Stimulated activated CD4-positive, alpha-beta T cell treated with anti-CD3 and anti-CD28 coated beads, Interleukin-4, amount 100 ng/mL, for 4 hours (primary cell): ENCODE results near the gene DCST2.

Source experiments
- DNase-seq, 2 experiments: peaks; one replicate each; pipeline ENCODE4 v3.0.0-alpha.2; 2020

DCST2 gene

GRCh38 chr1:155008015-155008941, 25.3 kb downstream of the DCST2 start:
- peak; percentile 78 for DNase-seq

DNA sequence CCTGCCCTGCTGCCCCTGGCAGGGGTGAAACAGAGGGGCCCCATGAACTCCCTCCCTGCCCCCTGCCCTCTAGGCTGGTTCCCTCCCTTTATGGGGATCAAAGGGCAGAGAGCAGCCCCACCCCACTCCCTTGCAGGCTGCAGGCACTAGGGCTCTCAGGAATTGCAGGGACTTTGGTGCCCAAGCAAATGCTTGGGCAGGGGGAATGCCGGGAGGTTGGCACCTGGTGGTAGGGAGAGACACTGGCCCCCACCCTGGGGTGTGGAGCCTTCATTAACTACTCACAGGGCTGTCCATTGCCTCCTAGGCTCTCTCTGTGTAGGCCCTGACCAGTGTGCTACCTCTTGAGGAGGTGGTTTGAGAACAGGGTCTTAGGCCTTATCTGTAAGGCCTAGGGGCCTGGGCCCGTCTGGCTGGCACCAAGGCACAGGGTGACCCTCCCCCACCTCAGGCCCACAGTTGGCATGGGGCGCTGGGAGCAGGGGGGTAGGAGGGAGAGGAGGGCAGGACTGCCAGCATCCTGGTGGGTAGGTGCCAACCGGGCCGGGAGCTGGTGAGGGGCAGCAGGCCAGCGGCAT, 26.2 kb downstream of the DCST2 start:
- DNase-seq = no peak

GRCh38 chr1:155006601-155007101, 26.9 kb downstream of the DCST2 start:
- DNase-seq = no peak

GRCh38 chr1:155005076-155006011, 28.2 kb downstream of the DCST2 start:
- DNase-seq = no peak

GRCh38 chr1:155004352-155005075, 29.1 kb downstream of the DCST2 start:
- DNase-seq = no peak

GRCh38 chr1:155003766-155004351, 29.7 kb downstream of the DCST2 start:
- DNase-seq = no peak

- no peak for DNase-seq
Measured at GRCh38 chr1:155003227-155003765, 30.3 kb downstream of the DCST2 start.

DNA sequence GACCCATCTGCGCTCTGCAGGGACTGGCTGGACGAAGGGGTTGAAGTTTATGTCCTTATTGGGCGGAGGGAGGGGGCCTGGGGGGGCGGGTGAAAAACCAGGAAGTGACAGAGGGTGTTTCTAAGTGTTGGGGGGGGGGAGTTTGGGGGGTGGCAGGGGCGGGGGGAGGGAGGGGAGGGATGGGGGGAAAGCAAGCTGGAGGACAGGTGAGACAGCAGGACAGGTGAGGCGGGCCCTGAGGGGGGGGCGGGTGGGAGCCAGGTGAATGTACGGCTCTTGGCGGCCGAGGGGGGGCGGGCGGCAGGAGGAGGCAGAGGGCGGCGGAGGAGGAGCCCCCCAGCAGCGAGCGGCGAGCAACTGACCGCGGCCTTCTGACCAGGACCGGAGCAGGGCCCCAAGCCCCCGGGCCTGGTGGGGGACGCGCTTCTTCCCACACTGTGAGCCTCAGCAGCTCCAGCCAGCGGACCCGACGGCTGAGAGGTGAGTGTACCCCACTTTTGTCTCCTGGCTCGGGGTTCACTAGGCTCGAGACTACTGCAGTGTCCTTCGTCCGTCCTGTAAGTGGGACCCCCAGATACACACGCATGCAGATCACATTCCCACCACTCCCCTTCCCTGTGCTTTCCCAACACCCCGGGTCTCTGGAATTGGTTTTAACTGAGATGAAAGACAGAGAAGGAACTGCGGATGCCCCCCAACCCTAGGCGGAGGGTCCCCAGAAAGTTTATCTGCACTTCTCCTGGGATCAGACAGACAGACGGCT, 30.9 kb downstream of the DCST2 start, which contains the start of gene ZBTB7B:
Gene ZBTB7B (plus strand): TSS at position 339 of the 763 bp plus-strand sequence. CDS start 11,859 bp downstream, outside the sequence.
- no peak for DNase-seq

DNA sequence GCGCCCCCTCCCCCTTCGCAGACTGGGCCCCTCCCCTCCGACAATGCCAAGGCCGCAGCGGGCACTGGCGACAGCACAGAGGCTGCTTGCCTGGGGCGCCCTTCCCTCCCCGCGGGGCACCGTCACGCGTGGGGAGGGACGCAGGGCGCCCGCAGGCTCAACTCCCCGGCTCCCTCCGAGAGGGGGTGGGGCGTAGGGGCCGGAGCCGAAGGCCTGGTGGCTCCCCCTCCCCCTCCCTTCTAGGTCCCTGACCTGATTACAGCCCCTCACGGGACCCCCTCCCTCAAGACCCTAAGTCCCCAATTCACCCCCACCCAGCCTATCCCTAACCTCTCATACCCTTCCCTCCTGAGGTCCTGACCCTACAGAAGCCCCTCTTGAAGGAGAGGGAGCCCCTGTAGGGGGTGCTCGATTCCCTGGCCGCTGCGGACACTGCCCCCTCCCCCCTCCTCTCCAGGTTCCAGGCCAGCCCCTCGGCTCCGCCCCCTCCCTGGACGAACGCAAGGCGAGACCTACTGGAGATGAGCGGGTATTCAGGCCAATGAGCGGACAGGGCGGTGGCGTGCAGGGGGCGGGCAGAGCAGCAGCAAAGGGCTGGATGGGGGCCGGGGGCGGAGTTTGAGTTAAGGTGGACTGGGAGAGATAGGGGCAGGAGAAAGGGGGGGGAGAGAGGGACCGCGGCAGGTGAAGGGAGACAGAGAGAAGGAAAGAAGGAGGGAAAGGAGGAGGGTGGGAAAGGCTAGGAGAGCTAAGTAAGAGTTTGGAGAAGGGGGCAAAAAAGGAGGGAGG, 31.7 kb downstream of the DCST2 start:
- DNase-seq = peak; percentile 97 to 98

DNA sequence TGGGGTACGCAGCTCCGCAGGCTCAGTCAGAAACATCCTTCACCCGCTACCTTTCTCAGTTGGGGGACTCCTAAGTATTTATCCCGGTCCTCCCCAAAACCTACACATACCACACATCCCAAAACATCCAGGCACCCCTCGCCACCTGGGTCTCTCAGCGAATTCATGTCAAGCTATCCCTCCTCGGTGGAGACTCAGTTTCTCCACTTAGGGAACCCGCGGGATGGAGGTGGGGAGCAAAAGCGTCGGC, 32.2 kb downstream of the DCST2 start:
- no peak for DNase-seq

DNA sequence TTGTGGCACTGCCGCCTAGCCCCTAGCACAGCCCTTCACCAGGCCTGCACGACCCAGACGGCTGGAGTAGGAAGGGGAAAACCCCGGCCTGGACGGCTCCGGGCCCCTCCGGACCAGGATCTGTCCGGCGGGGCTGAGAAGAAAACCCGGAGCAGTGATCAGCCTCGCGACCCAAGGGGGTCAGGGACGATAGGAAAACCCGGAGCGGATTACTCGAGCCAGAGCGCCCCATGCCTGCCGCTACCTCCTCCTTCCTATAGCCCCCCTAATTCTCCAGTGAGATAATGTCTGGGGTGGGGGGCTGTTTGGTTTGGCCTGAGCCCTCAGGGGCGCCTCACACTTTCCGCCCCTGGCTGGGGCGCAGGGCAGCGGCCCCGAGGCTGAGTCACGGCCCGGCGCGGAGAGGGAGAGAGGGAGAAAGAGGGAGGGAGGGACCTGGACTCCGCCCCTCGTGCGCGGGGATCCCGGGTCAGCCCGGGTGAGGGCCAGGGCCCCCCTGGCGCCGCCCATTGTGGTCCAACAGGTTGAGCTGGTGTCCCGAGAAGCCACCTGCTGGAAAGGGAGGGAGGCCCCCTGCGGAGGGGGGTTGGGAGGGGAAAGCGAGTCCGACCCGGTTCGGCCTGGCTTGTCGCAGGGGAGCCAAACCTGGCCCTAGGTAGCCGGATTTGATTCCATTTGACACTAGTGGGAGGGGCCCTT, 32.7 kb downstream of the DCST2 start:
- peak; percentile 71 to 79 for DNase-seq

DNA sequence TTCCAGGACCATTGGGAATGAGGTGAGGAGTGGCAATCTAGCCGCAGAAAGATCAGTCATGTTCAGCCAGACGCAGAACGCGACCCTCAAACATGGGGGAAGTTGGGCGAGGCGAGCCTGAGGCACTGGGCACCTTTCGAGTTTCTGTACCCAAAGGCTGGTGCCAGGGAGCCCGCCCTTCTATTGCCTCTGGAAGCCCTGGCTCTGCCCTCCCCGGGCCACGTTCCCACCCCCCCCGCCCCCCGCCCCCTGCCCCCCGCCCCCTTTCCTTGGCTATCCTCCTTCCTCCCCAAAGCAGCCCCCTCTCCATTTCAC, 33.2 kb downstream of the DCST2 start:
- no peak for DNase-seq

DNA sequence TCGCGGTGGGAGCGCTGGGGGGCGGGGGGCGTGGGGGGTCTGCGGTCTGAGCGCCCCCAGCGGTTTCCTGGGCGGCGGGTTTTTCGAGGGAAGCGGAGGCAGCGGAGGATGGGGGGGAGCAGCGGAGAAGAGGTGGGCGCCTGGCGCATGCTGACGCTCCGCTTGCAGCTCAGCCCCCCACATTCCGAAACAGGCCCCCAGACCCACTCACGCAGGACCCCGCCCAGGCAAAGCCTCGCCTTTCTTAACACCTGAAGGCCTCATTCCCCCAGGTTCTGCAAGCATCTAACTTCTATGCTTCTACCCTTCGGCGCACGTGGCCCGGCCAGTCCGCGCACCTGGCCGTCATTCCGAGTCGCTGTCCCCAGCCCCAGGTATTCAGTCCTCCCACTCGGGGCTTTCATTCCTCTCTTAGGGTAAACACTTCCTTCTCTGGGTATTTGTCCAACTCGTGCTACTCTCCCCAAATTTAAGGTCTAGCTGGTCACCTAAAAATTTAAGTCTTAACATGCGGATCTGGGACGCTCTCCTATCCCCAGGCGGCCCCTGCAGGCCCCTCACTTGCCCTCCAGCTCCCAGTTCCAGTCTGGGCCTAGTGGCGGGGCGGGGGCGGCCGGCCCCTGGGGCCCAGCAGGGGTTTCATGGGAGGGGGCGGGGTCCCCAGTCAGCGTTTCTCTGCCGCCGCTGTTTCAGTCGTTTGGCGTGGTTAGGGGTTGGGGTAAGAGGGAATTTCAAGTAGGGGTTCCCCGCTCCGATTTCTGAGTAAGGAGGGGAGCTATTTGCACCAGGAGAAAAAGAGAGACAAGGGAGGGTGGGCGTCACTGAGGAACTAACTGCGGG, 33.8 kb downstream of the DCST2 start:
- DNase-seq = peak; percentile 53 to 66

- DNase-seq = peak; percentile 68 to 71
Measured at GRCh38 chr1:154998818-154999570, 34.6 kb downstream of the DCST2 start.

DNA sequence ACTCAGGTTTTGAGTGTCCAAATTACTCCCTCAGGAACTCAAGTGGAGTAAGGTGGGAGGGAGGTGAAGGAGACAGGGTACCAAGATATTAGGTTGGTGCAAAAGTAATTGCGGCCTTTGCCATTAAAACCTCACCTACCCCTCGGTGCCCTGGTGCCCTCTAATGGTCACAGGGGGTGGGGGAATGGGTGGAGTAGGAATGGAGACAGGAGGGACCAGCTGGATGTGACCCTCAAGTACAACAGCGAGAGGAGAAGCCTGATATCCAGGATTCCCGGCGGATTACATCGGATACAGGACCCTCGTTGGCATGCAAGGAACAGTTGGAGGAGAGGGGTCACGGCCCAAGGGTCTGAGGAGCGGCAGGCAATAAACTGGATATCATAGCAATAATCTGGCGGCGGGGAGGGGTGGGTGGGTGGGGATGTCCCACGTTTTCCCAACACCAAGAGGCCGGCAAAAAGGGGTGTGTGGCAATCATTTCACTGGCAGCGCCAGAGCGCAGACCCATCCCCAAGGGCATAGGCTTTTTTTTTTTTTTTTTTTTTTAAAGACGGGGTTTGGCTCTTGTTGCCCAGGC, 35.3 kb downstream of the DCST2 start:
- no peak for DNase-seq

GRCh38 chr1:154996966-154997701, 36.4 kb downstream of the DCST2 start:
- DNase-seq = no peak
